K562 (cell line): ENCODE data around the gene TPBGL.

Experiments used
- CBX8 ChIP-seq: fragments of 200-600 bp; sonication (generic); IDR thresholded peaks from 2 replicates; pipeline ENCODE4 v1.6.1; 2012; ENCODE audit warnings: borderline replicate concordance, mixed run types, low read depth, mild to moderate bottlenecking, moderate library complexity, mixed read lengths, low read length, control low read depth, inconsistent platforms; ENCODE audit not compliant: poor library complexity, severe bottlenecking; ENCODE audit errors: extremely low read depth
- CHD4 ChIP-seq: fragments of 200-600 bp; sonication (generic); IDR thresholded peaks from 3 replicates; pipeline ENCODE4 v1.6.1; 2012; ENCODE audit warnings: low read depth, mild to moderate bottlenecking, mixed read lengths, low read length, inconsistent platforms; ENCODE audit not compliant: insufficient read depth, insufficient replicate concordance, poor library complexity, severe bottlenecking
- FOXM1 ChIP-seq, 2 experiments: fragments of 450-650 bp in 1 of 2; sonication (generic) in 1 of 2; formaldehyde crosslinking in 1 of 2; IDR thresholded peaks; 2 replicates each; pipeline versions ENCODE4 v1.6.1 to v1.9.0; 2017 to 2022; ENCODE audit warnings: low read depth in 2 of 2, mild to moderate bottlenecking in 2 of 2, missing genetic modification reagents in 1 of 2, moderate library complexity in 1 of 2
- HNRNPUL1 ChIP-seq: fragments of 200-400 bp; formaldehyde crosslinking; IDR thresholded peaks from 2 replicates; pipeline ENCODE4 v1.6.1; 2017; ENCODE audit warnings: low read length
- L3MBTL2 ChIP-seq: fragments of 450-650 bp; IDR thresholded peaks from 2 replicates; pipeline ENCODE4 v1.6.1; 2016; ENCODE audit warnings: mild to moderate bottlenecking, moderate library complexity
- LEF1 ChIP-seq: fragments of 450-650 bp; IDR thresholded peaks from 2 replicates; pipeline ENCODE4 v1.6.1; 2016; ENCODE audit warnings: mild to moderate bottlenecking
- MAZ ChIP-seq, 2 experiments: fragments of 450-650 bp in 1 of 2; sonication (generic) in 1 of 2; formaldehyde crosslinking; IDR thresholded peaks in 1 of 2; conservative IDR thresholded peaks in 1 of 2; 2 replicates each; pipeline versions ENCODE4 v1.4.0 to v1.5.0; 2020; ENCODE audit warnings: mild to moderate bottlenecking in 1 of 2, missing genetic modification reagents in 1 of 2
- MYC ChIP-seq, 2 experiments: fragments of 250-450 bp in 1 of 2; sonication (Bioruptor Pico) in 1 of 2; IDR thresholded peaks; 2 replicates each; pipeline versions ENCODE4 v1.5.1 to v1.6.1; 2012 to 2021; ENCODE audit warnings: low read depth in 2 of 2, borderline replicate concordance in 1 of 2, improper control_type of control experiment in 1 of 2, low read length in 1 of 2, mild to moderate bottlenecking in 1 of 2, moderate library complexity in 1 of 2
- NR1H2 ChIP-seq: sonication (generic); formaldehyde crosslinking; IDR thresholded peaks from 2 replicates; pipeline ENCODE4 v1.4.0; 2020; ENCODE audit warnings: mild to moderate bottlenecking, missing genetic modification reagents
- POLR2A ChIP-seq: fragments of 450-650 bp; conservative IDR thresholded peaks from 2 replicates; pipeline ENCODE4 v1.6.1; 2016
- POLR2G ChIP-seq: fragments of 200-400 bp; formaldehyde crosslinking; IDR thresholded peaks from 2 replicates; pipeline ENCODE4 v1.6.1; 2017; ENCODE audit warnings: low read depth, mild to moderate bottlenecking, antibody characterized with exemption, low read length, moderate library complexity
- ZFP1 ChIP-seq: fragments of 450-650 bp; formaldehyde crosslinking; IDR thresholded peaks from 2 replicates; pipeline ENCODE4 v1.4.0; 2020; ENCODE audit warnings: mild to moderate bottlenecking, mixed read lengths
- TF ChIP-seq, protein P1 (sequence below): sonication (generic); formaldehyde crosslinking; IDR thresholded peaks from 2 replicates; pipeline ENCODE4 v1.5.0; 2020; ENCODE audit warnings: missing genetic modification reagents
- TF ChIP-seq, protein P2 (sequence below), 3 experiments: IDR thresholded peaks in 2 of 3; conservative IDR thresholded peaks in 1 of 3; 2 replicates each; pipeline ENCODE4 v1.5.1; 2011 to 2012; ENCODE audit warnings: low read length in 3 of 3, mild to moderate bottlenecking in 3 of 3, control low read depth in 2 of 3, improper control_type of control experiment in 1 of 3, inconsistent platforms in 1 of 3, low read depth in 1 of 3, mixed read lengths in 1 of 3, moderate library complexity in 1 of 3; ENCODE audit not compliant: insufficient read depth in 2 of 3

- TF ChIP-seq MAZ (CRISPR knock-in tag; conservative IDR thresholded peaks at IDR 0.05 in 1 of 2, IDR thresholded peaks at IDR 0.05 in 1 of 2) (no peak), LEF1 (no peak), L3MBTL2 (no peak), POLR2G (no peak), ZFP1 (CRISPR knock-in tag) (no peak), CBX8 (no peak), HNRNPUL1 (no peak), FOXM1 (IDR thresholded peaks at IDR 0.05; ENCODE audit: low read depth) (no peak), FOXM1 (CRISPR knock-in tag; IDR thresholded peaks at IDR 0.05; ENCODE audit: low read depth) (no peak), NR1H2 (CRISPR knock-in tag) (no peak), CHD4 (no peak), POLR2A (no peak), MYC (IDR thresholded peaks at IDR 0.05; ENCODE audit: low read depth, low read length) (no peak), MYC (CRISPR knock-in tag; IDR thresholded peaks at IDR 0.05; ENCODE audit: borderline replicate concordance, low read depth) (no peak)
- TF ChIP-seq, protein P1, sequence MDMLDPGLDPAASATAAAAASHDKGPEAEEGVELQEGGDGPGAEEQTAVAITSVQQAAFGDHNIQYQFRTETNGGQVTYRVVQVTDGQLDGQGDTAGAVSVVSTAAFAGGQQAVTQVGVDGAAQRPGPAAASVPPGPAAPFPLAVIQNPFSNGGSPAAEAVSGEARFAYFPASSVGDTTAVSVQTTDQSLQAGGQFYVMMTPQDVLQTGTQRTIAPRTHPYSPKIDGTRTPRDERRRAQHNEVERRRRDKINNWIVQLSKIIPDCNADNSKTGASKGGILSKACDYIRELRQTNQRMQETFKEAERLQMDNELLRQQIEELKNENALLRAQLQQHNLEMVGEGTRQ (CRISPR knock-in tag): no peak
- TF ChIP-seq, protein P2, sequence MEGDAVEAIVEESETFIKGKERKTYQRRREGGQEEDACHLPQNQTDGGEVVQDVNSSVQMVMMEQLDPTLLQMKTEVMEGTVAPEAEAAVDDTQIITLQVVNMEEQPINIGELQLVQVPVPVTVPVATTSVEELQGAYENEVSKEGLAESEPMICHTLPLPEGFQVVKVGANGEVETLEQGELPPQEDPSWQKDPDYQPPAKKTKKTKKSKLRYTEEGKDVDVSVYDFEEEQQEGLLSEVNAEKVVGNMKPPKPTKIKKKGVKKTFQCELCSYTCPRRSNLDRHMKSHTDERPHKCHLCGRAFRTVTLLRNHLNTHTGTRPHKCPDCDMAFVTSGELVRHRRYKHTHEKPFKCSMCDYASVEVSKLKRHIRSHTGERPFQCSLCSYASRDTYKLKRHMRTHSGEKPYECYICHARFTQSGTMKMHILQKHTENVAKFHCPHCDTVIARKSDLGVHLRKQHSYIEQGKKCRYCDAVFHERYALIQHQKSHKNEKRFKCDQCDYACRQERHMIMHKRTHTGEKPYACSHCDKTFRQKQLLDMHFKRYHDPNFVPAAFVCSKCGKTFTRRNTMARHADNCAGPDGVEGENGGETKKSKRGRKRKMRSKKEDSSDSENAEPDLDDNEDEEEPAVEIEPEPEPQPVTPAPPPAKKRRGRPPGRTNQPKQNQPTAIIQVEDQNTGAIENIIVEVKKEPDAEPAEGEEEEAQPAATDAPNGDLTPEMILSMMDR (IDR thresholded peaks at IDR 0.05 in 2 of 3, conservative IDR thresholded peaks at IDR 0.05 in 1 of 3; ENCODE audit: insufficient read depth in 2 of 3, low read depth in 1 of 3, low read length in 3 of 3): no peak
Measured at GRCh38 chr11:75219869-75220268, 20.7 kb upstream of the TPBGL start.
